GM23338 (cell line): ENCODE data around the gene RBM33.

Source experiments
- CREB1 ChIP-seq: fragments of 250-450 bp; sonication (Bioruptor Pico); IDR thresholded peaks from 2 replicates; pipeline ENCODE4 v1.5.0; 2020; ENCODE audit warnings: low read depth, mild to moderate bottlenecking, moderate library complexity
- EZH2 ChIP-seq: fragments of 200-600 bp; sonication (generic); IDR thresholded peaks from one replicate; pipeline ENCODE4 v1.8.0; 2017; ENCODE audit warnings: antibody characterized with exemption, mild to moderate bottlenecking, low read depth; ENCODE audit not compliant: unreplicated experiment
- EZH2phosphoT487 ChIP-seq: fragments of 200-600 bp; sonication (generic); IDR thresholded peaks from one replicate; pipeline ENCODE4 v1.8.1; 2018; ENCODE audit warnings: antibody characterized with exemption; ENCODE audit not compliant: unreplicated experiment
- POLR2AphosphoS5 ChIP-seq: IDR thresholded peaks from 2 replicates; pipeline ENCODE4 v1.6.1; 2016; ENCODE audit warnings: antibody characterized with exemption, low read depth
- TF ChIP-seq, protein P1 (sequence below), 2 experiments: fragments of 200-600 bp in 1 of 2; sonication (generic) in 1 of 2; conservative IDR thresholded peaks; 2 replicates each; pipeline versions ENCODE4 v1.5.1 to v1.6.1; 2016 to 2017; ENCODE audit warnings: antibody characterized with exemption in 2 of 2, low read depth in 2 of 2, mild to moderate bottlenecking in 2 of 2, moderate library complexity in 1 of 2

DNA sequence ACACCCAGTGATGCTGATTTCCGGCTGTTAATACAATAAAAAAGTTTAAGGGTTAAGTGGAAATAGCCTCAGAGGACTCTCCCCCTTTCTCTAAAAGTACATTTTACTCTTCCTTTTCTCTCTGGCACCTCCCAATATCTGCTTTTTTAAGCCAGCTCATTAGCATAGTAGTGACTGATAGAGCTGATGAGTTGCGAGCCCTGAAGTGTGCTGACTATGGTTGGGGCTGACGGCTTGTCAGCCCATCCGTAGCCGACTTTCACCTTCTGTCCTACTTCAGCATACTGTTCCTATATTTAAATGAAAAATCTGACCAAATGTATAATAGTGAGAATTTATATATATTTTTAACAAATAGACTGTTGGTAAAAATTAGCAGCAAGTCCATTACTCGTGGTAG, 87.8 kb downstream of the RBM33 start:
- TF ChIP-seq EZH2 (no peak), EZH2phosphoT487 (no peak), CREB1 (CRISPR knock-in tag) (no peak), POLR2AphosphoS5 (no peak)
- TF ChIP-seq, protein P1, sequence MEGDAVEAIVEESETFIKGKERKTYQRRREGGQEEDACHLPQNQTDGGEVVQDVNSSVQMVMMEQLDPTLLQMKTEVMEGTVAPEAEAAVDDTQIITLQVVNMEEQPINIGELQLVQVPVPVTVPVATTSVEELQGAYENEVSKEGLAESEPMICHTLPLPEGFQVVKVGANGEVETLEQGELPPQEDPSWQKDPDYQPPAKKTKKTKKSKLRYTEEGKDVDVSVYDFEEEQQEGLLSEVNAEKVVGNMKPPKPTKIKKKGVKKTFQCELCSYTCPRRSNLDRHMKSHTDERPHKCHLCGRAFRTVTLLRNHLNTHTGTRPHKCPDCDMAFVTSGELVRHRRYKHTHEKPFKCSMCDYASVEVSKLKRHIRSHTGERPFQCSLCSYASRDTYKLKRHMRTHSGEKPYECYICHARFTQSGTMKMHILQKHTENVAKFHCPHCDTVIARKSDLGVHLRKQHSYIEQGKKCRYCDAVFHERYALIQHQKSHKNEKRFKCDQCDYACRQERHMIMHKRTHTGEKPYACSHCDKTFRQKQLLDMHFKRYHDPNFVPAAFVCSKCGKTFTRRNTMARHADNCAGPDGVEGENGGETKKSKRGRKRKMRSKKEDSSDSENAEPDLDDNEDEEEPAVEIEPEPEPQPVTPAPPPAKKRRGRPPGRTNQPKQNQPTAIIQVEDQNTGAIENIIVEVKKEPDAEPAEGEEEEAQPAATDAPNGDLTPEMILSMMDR (conservative IDR thresholded peaks at IDR 0.05; ENCODE audit: low read depth in 2 of 2), result no peak
